Breast epithelium (tissue), 4 donors: ENCODE measurements around the gene GPR143. TPM values are rescaled to one million over a fixed set of nuclear protein-coding genes. Genes with fewer than 3 reads are reported as not detected.

Experiments used
- DNase-seq, 2 donors: peaks; one replicate each; pipeline ENCODE4 v3.0.0-alpha.2; 2019; ENCODE audit warnings: low spot score in 2 of 2
- H3K27ac ChIP-seq, 2 donors: fragments of 200-600 bp; sonication (generic) in 1 of 2; one replicate each; pipeline ENCODE4 v1.5.1; 2016 to 2019; ENCODE audit warnings: mild to moderate bottlenecking in 1 of 2
- H3K27me3 ChIP-seq, 2 donors: fragments of 200-600 bp; sonication (generic) in 1 of 2; one replicate each; pipeline versions ENCODE4 v1.5.1 to v1.6.0; 2017 to 2019; ENCODE audit warnings: control low read depth in 1 of 2, mild to moderate bottlenecking in 1 of 2
- H3K36me3 ChIP-seq: fragments of 200-600 bp; one replicate; pipeline ENCODE4 v1.5.1; 2019
- H3K4me1 ChIP-seq, 2 donors: fragments of 200-600 bp; sonication (generic); one replicate each; pipeline ENCODE4 v1.5.1; 2016 to 2019; ENCODE audit warnings: control low read depth in 1 of 2
- H3K4me3 ChIP-seq, 3 donors: fragments of 200-600 bp; sonication (generic); 1 replicate in 2 of 3; 2 replicates in 1 of 3; pipeline ENCODE4 v1.5.1; 2016 to 2019; ENCODE audit warnings: mild to moderate bottlenecking in 3 of 3, moderate library complexity in 2 of 3
- H3K9me3 ChIP-seq, 2 donors: fragments of 200-600 bp; sonication (generic) in 1 of 2; one replicate each; pipeline ENCODE4 v1.5.1; 2016 to 2019; ENCODE audit warnings: control low read depth in 1 of 2
- POLR2A ChIP-seq: fragments of 450-650 bp; IDR thresholded peaks from one replicate; pipeline ENCODE4 v1.6.1; 2016; ENCODE audit warnings: antibody characterized with exemption, mild to moderate bottlenecking, moderate library complexity
- POLR2AphosphoS5 ChIP-seq, 3 donors: sonication (generic); formaldehyde crosslinking; IDR thresholded peaks; one replicate each; pipeline ENCODE4 v1.6.1; 2017; ENCODE audit warnings: antibody characterized with exemption in 3 of 3
- intact Hi-C: fragments of 100-400 bp; cut with DNase I; formaldehyde crosslinking; loops from one replicate; pipeline ENCODE4 v1.15.1; 2023; ENCODE audit warnings: low total_unique reads
- total RNA-seq, 3 donors: library from RNA; depleted of rRNA; stranded (reverse); fragments of >200 nt; gene quantifications; one replicate each; pipeline ENCODE4 v1.1.0, GENCODE V29; 2016
- TF ChIP-seq, protein P1 (sequence below), 3 donors: fragments of 450-650 bp; IDR thresholded peaks; one replicate each; pipeline ENCODE4 v1.5.1; 2016 to 2017; ENCODE audit warnings: antibody characterized with exemption in 3 of 3, mild to moderate bottlenecking in 3 of 3, moderate library complexity in 3 of 3

Gene GPR143
- total RNA-seq, 3 donors from 2014 or later: 3.4 to 3.6 TPM; not detected in 1

GRCh38 chrX:9749146-9749692, 16.4 kb downstream of the GPR143 start:
- no peaks in the 10 kb centered on the region for H3K36me3 ChIP-seq
- no peak for DNase-seq
- H3K27me3 ChIP-seq: peaks cover 0 to 16% of the 10 kb centered on the region in 2 donors
- intact Hi-C loops: no loop called here
- H3K4me3 ChIP-seq: no peak overlapping the region
- TF ChIP-seq, protein P1, sequence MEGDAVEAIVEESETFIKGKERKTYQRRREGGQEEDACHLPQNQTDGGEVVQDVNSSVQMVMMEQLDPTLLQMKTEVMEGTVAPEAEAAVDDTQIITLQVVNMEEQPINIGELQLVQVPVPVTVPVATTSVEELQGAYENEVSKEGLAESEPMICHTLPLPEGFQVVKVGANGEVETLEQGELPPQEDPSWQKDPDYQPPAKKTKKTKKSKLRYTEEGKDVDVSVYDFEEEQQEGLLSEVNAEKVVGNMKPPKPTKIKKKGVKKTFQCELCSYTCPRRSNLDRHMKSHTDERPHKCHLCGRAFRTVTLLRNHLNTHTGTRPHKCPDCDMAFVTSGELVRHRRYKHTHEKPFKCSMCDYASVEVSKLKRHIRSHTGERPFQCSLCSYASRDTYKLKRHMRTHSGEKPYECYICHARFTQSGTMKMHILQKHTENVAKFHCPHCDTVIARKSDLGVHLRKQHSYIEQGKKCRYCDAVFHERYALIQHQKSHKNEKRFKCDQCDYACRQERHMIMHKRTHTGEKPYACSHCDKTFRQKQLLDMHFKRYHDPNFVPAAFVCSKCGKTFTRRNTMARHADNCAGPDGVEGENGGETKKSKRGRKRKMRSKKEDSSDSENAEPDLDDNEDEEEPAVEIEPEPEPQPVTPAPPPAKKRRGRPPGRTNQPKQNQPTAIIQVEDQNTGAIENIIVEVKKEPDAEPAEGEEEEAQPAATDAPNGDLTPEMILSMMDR (IDR thresholded peaks at IDR 0.05): no peak
- H3K27ac ChIP-seq: no peak overlapping the region
- no peaks in the 10 kb centered on the region for H3K9me3 ChIP-seq
- no peaks in the 10 kb centered on the region for H3K4me1 ChIP-seq

DNA sequence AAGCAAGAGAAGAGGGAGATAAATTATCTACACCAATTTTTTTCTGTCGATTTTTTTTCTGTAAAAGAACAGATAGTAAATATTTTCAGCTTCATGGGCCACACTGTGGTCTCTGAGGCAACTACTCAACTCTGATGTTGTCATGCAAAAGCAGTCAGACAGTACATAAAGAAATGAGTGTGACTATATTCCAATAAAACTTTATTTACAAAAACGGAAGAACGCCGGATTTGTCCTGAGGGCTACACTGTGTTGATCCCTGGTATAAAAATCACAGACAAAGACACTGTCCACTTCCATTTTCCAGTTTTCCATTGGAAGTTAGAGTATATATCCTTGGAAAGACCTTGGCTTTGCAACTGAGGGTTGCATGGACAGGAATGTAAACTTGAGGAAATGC, 18.0 kb downstream of the GPR143 start:
- H3K4me1 ChIP-seq: no peaks in the 10 kb centered on the region

GRCh38 chrX:9746148-9746888, 19.3 kb downstream of the GPR143 start:
- no peaks in the 10 kb centered on the region for H3K9me3 ChIP-seq
- TF ChIP-seq POLR2A (no peak), POLR2AphosphoS5 (IDR thresholded peaks at IDR 0.05) (no peak)
- TF ChIP-seq, protein P1 (IDR thresholded peaks at IDR 0.05): no peak
- H3K27me3 ChIP-seq: peaks cover 0 to 9% of the 10 kb centered on the region in 2 donors
- intact Hi-C loops: no loop called here
- H3K27ac ChIP-seq: no peak overlapping the region
- H3K36me3 ChIP-seq: no peaks in the 10 kb centered on the region
- H3K4me1 ChIP-seq: no peaks in the 10 kb centered on the region
- H3K4me3 ChIP-seq: no peak overlapping the region
- DNase-seq: no peak

More for the DNA sequence above, 18.0 kb downstream of the GPR143 start:
- TF ChIP-seq POLR2AphosphoS5 (IDR thresholded peaks at IDR 0.05) (no peak), POLR2A (no peak)
- TF ChIP-seq, protein P1 (IDR thresholded peaks at IDR 0.05): no peak
- intact Hi-C loops: no loop called here
- H3K4me3 ChIP-seq: no peak overlapping the region
- no peaks in the 10 kb centered on the region for H3K36me3 ChIP-seq
- no peak overlapping the region for H3K27ac ChIP-seq
- no peak for DNase-seq
- H3K9me3 ChIP-seq: no peaks in the 10 kb centered on the region
- peaks cover 0 to 9% of the 10 kb centered on the region in 2 donors for H3K27me3 ChIP-seq

DNA sequence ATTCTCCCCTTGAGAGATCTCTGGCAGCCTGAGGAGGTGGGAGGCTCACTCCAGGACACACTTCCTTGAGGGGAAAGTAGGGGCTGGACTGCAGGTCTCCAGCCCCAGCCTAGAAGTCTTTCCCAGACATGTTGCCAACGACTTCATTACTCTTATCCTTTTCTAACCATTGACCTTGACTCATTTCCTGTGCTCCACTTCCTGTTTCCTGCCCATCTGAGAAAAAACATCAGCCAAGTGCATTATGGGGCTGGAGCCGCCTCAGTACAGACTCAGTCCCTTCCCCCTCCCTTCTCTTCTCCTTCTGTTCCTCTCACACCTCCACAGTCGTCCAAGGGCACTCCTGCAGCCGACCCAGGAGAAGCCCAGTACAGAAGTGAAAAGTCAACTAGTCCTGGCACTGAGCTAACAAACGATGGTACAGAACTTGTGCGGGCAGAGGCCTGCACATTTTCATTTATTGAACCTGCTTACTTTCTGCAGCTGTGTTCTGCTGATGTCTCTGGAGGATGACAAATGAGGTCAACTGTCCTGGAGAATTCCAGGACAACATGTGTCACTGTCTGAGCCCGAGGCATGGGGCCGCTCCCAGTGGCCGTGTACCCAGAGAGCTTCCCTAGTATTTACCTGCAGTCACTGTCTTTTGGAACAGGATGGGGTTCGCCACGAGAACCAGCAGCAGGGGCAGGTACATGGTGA, 20.1 kb downstream of the GPR143 start:
- DNase-seq: peak in 1 of 2 donors; percentile 55
- H3K27ac ChIP-seq: no peak overlapping the region
- peaks cover 0 to 5% of the 10 kb centered on the region in 2 donors for H3K27me3 ChIP-seq
- no peaks in the 10 kb centered on the region for H3K36me3 ChIP-seq
- intact Hi-C loops: no loop called here
- H3K4me1 ChIP-seq: no peaks in the 10 kb centered on the region
- no peak overlapping the region for H3K4me3 ChIP-seq
- TF ChIP-seq POLR2AphosphoS5 (IDR thresholded peaks at IDR 0.05) (no peak), POLR2A (no peak)
- TF ChIP-seq, protein P1 (IDR thresholded peaks at IDR 0.05): no peak
- H3K9me3 ChIP-seq: no peaks in the 10 kb centered on the region

GRCh38 chrX:9739130-9739529, 26.5 kb downstream of the GPR143 start:
- peaks cover 0 to 10% of the 10 kb centered on the region in 2 donors for H3K27me3 ChIP-seq
- DNase-seq: no peak

More at GRCh38 chrX:9739130-9739529, 26.5 kb downstream of the GPR143 start:
- Histone ChIP-seq H3K4me3 (no peak overlapping the region), H3K4me1 (no peaks in the 10 kb centered on the region), H3K36me3 (no peaks in the 10 kb centered on the region), H3K9me3 (peaks cover 0 to 4% of the 10 kb centered on the region in 2 donors), H3K27ac (no peak overlapping the region)
- TF ChIP-seq, protein P1 (IDR thresholded peaks at IDR 0.05): no peak
- TF ChIP-seq POLR2AphosphoS5 (IDR thresholded peaks at IDR 0.05) (no peak), POLR2A (no peak)
- intact Hi-C loops: loop anchor here (5.0 kb wide), 1 partner anchor 943 kb away; no protein-coding TSS in a partner anchor
